VCaP (cell line): Measurements from ENCODE around the gene SMLR1.

Experiments used
- H3K27ac ChIP-seq: fragments of 450-650 bp; 2 replicates; pipeline ENCODE4 v1.5.1; 2017
- TF ChIP-seq, protein P1 (sequence below): fragments of 450-650 bp; conservative IDR thresholded peaks from 2 replicates; pipeline ENCODE4 v1.5.1; 2017; ENCODE audit warnings: mild to moderate bottlenecking, moderate library complexity

Gene SMLR1

DNA sequence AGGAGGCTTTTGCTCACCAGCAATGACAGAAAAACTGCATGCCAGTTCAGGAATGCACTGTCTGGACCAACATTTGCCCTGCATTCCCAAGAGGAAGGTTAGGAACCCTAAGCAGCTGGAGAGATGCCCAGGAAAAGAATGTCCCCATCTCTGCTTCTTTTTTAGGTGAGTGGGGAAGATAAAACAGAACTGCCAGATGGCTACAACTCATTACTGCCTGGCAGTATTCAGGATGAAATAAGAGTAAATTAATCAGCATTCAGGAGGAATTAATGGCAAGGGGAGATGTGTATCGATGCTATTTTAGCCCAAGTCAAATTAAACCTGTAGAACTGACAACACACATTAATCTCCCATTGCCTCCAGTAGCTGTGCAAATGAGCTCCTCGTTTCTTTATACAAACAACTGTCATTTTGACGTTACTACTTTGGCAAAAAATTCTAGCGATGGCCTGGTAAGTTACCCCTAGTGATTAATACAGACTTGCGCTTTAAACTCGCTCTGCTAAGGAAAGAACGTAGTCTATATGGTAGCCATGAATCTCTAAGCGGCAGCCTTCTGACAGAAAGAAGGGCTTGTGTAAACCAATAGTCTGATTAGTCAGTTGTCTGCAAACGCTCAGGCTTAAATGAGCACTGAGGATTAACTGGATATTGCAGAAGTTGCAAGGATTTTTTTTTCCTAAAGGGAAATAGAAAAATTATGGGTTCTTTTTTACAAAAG lies 16.7 kb upstream of the SMLR1 start:
- TF ChIP-seq, protein P1, sequence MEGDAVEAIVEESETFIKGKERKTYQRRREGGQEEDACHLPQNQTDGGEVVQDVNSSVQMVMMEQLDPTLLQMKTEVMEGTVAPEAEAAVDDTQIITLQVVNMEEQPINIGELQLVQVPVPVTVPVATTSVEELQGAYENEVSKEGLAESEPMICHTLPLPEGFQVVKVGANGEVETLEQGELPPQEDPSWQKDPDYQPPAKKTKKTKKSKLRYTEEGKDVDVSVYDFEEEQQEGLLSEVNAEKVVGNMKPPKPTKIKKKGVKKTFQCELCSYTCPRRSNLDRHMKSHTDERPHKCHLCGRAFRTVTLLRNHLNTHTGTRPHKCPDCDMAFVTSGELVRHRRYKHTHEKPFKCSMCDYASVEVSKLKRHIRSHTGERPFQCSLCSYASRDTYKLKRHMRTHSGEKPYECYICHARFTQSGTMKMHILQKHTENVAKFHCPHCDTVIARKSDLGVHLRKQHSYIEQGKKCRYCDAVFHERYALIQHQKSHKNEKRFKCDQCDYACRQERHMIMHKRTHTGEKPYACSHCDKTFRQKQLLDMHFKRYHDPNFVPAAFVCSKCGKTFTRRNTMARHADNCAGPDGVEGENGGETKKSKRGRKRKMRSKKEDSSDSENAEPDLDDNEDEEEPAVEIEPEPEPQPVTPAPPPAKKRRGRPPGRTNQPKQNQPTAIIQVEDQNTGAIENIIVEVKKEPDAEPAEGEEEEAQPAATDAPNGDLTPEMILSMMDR = no peak
- H3K27ac ChIP-seq = no peak overlapping the region

DNA sequence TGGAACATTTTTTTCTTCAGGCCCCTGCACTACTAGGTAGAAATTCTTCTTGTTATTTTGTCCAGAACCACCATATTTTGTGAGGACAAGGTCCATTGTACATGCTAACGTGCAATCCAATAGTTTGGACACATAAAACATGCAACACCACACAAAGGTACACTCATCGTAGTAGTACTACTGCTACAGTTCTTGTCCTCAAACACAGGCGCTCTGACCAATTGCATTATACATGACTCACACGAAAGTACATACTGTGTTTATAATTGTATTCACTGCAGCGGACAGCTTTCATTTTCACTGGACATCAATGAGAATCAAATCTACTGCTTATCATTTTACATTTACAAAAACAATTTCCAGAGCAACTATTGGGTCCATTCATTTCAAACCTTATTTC lies 15.3 kb upstream of the SMLR1 start:
- TF ChIP-seq, protein P1 = no peak
- no peak overlapping the region for H3K27ac ChIP-seq

DNA sequence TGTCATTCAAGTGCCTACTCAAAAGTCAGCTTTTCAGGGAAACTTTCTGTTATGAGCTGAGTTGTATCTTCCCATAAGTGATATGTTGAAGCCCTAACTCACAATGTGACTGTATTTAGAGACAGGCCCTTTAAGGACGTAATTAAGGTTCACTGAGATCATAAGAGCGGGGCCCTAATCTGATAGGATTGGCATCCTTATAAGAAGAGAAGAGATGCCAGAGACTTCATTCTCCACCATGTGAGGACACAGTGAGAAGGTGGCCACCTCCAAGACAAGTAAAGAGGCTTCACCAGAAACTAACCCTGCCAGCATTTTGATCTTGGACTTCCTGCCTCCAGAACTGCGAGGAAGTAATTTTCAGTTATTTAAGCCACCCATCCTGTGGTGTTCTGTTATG lies 12.7 kb upstream of the SMLR1 start:
- H3K27ac ChIP-seq = no peak overlapping the region
- TF ChIP-seq, protein P1 = no peak

DNA sequence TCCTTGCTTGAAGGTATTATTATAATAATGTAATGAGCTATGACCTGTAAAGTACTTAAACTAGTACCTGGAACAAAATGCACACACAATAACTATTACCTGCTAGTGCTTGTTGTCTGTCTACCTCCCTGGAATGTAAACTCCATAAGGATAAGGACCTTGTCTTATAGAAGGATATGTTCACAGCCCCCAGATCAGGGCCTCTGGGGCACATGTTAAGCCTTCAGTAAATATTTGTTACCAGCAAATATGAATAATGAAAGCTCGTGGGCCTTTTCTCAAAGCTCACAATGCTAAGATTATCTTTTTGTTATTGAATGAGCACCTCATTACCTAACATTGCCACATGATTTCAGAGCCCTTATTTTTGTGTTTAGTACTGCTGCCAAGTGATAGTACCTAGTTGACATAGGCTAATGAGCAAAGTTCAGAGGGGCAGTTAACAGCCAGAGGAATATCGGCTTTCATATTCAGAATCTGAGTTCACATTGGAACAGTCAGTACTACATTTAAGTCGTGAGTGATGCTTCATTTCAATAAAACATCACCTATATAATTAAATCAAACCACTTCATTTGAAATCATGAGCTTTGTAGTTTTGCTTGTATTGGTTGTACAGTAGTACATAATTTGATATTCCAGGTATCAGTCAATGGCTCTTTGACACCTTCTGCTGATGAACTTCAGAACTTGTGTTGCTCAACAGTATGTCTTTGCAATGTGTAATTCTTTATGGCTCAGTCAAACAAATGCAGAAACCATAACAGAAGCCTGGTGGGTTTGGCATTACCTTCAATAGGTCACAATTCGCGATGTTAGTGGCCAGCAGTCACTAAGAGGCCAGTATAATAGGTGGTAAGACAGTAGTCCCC lies 11.8 kb upstream of the SMLR1 start:
- no peak overlapping the region for H3K27ac ChIP-seq
- TF ChIP-seq, protein P1 = no peak

DNA sequence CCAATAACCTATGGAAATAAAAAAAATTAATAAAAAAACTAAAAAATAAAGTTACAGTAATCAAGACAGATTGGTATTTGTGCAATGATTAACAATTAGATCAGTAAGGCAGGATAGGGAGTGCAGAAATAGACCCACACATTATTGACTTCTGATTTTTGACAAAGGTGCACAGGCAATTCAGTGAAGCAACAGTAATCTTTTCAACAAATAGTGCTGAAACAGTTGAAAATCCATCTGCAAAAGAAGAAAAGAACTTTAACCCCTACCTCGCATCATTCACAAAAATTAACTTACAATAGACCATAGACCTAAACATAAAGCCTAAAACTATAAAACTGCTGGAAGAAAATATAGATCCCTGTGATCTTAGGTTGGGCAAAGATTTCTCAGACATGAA lies 4.5 kb upstream of the SMLR1 start:
- no peak overlapping the region for H3K27ac ChIP-seq
- TF ChIP-seq, protein P1 = no peak

DNA sequence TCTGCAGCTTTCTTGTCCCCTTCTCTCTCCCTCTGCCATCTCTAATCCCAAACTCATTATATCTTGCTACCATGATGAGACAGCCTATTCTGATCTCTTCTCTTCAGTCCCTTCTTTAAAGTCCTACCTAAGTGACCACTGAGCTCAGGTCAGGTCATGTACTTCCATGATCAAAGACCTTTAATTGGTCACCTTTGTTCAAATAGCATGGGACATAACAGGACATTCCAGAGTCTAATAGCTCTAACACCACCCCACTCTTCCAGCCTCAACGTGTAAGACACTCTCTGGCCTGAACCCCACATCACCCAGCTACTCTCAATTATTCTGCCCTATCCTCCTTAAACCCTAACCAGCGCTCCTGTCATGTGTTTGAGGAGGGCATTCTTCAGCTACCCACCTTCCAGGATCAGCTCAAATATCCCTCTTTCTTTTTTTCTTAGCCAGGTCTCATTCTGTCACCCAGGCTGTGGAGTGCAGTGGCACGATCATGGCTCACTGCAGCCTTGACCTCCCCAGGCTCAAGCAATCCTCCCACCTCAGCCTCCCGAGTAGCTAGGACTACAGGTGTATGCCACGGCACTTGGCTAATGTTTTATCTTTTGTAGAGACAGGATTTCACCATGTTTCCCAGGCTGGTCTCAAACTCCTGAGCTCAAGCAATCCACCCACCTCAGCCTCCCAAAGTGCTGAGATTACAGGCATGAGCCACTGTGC lies 2.1 kb upstream of the SMLR1 start:
- no peak overlapping the region for H3K27ac ChIP-seq
- TF ChIP-seq, protein P1 = no peak
